HG03520 (cell line): ENCODE results near the gene RPRD1B.
A peak's percentile ranks its signal among the peaks of the same experiment; 100 is the strongest.

Experiments used
- ATAC-seq: cut with Tn5 transposase; IDR thresholded peaks from one replicate; pipeline ENCODE4 v1.9.1; 2021; ENCODE audit warnings: mild to moderate bottlenecking, moderate library complexity; ENCODE audit not compliant: unreplicated experiment

The RPRD1B gene

GRCh38 chr20:38033330-38034107, at the start of gene RPRD1B, which contains the start of gene TTI1:
RPRD1B (plus strand) TSS chr20:38033746; CDS start chr20:38033948, 202 bp downstream.
TTI1 (minus strand) TSS chr20:38033456; CDS start chr20:38013816, 19,640 bp downstream.
- peak; percentile 77 for ATAC-seq

- no peak for ATAC-seq
These were observed 49.3 kb upstream of the RPRD1B start for GRCh38 chr20:37984018-37984785.

GRCh38 chr20:37986044-37986858, 47.3 kb upstream of the RPRD1B start:
- no peak for ATAC-seq

GRCh38 chr20:37986873-37987601, 46.5 kb upstream of the RPRD1B start:
- no peak for ATAC-seq

- no peak for ATAC-seq
These were observed 45.8 kb upstream of the RPRD1B start for GRCh38 chr20:37987602-37988290.

- ATAC-seq = no peak
These were observed 45.1 kb upstream of the RPRD1B start for GRCh38 chr20:37988306-37988954.

GRCh38 chr20:37989601-37990295, 43.8 kb upstream of the RPRD1B start:
- no peak for ATAC-seq

GRCh38 chr20:37990571-37991151, 42.9 kb upstream of the RPRD1B start:
- ATAC-seq = peak; percentile 86

- ATAC-seq = no peak
These were observed 42.2 kb upstream of the RPRD1B start for GRCh38 chr20:37991157-37991866.

- no peak for ATAC-seq
These were observed 41.6 kb upstream of the RPRD1B start for GRCh38 chr20:37991908-37992307.

- ATAC-seq = no peak
These were observed 40.6 kb upstream of the RPRD1B start for GRCh38 chr20:37992802-37993409.

GRCh38 chr20:37994512-37994911, 39.0 kb upstream of the RPRD1B start:
- ATAC-seq = no peak

- no peak for ATAC-seq
These were observed 37.5 kb upstream of the RPRD1B start for GRCh38 chr20:37995856-37996605.

GRCh38 chr20:37997516-37997915, 36.0 kb upstream of the RPRD1B start:
- no peak for ATAC-seq

GRCh38 chr20:37999526-38000263, 33.9 kb upstream of the RPRD1B start:
- no peak for ATAC-seq

- no peak for ATAC-seq
These were observed 33.3 kb upstream of the RPRD1B start for GRCh38 chr20:38000293-38000692.
